Astrocyte (in vitro differentiated cells and primary cell): ENCODE results near the gene DRC7. TPM values are rescaled to one million over a fixed set of nuclear protein-coding genes. Genes with fewer than 3 reads are reported as not detected.

ENCODE experiments used
- DNase-seq: peaks from one replicate; pipeline ENCODE4 v3.0.0-alpha.2; 2010; ENCODE audit warnings: low read depth
- FAIRE-seq: peaks from 2 replicates; lab custom pipeline; 2011; peaks lifted over from hg19 to GRCh38; lab: Jason Lieb, UNC
- H2AFZ ChIP-seq: 2 replicates; pipeline ENCODE4 v1.6.0; 2012; ENCODE audit warnings: low read depth, low read length, inconsistent platforms
- H3K27ac ChIP-seq: 2 replicates; pipeline ENCODE4 v1.5.1; 2011; ENCODE audit warnings: low read depth, low read length, inconsistent platforms
- H3K27me3 ChIP-seq: 2 replicates; pipeline ENCODE4 v1.6.0; 2011; ENCODE audit warnings: low read length, inconsistent platforms; ENCODE audit not compliant: insufficient read depth
- H3K36me3 ChIP-seq: 2 replicates; pipeline ENCODE4 v1.5.1; 2011; ENCODE audit warnings: low read length, inconsistent platforms; ENCODE audit not compliant: insufficient read depth
- H3K4me1 ChIP-seq: 2 replicates; pipeline ENCODE4 v1.5.1; 2011; ENCODE audit warnings: low read length, inconsistent platforms; ENCODE audit not compliant: insufficient read depth
- H3K4me2 ChIP-seq: 2 replicates; pipeline ENCODE4 v1.6.0; 2012; ENCODE audit warnings: low read length, inconsistent platforms
- H3K4me3 ChIP-seq: 2 replicates; pipeline ENCODE4 v1.5.1; 2011; ENCODE audit warnings: low read depth, mild to moderate bottlenecking, low read length, inconsistent platforms; ENCODE audit not compliant: insufficient read depth
- H3K79me2 ChIP-seq: 2 replicates; pipeline ENCODE4 v1.6.0; 2012; ENCODE audit warnings: mild to moderate bottlenecking, low read length, inconsistent platforms; ENCODE audit not compliant: insufficient read depth
- H3K9ac ChIP-seq: 2 replicates; pipeline ENCODE4 v1.6.0; 2012; ENCODE audit warnings: mild to moderate bottlenecking, low read length, inconsistent platforms
- H3K9me3 ChIP-seq: 2 replicates; pipeline ENCODE4 v1.5.1; 2012; ENCODE audit warnings: low read depth, mild to moderate bottlenecking, low read length, inconsistent platforms; ENCODE audit not compliant: insufficient read depth
- H4K20me1 ChIP-seq: 2 replicates; pipeline ENCODE4 v1.6.0; 2012; ENCODE audit warnings: low read length, inconsistent platforms; ENCODE audit not compliant: insufficient read depth
- H3K27ac Mint-ChIP-seq: one replicate; pipeline ENCODE4 v1.8.0; 2021; ENCODE audit warnings: mild to moderate bottlenecking, mixed read lengths; ENCODE audit not compliant: unreplicated experiment
- H3K27me3 Mint-ChIP-seq: one replicate; pipeline ENCODE4 v1.8.0; 2021; ENCODE audit warnings: low read depth, mixed read lengths; ENCODE audit not compliant: unreplicated experiment
- H3K36me3 Mint-ChIP-seq: one replicate; pipeline ENCODE4 v1.8.0; 2021; ENCODE audit warnings: low read depth, mixed read lengths; ENCODE audit not compliant: unreplicated experiment
- H3K4me1 Mint-ChIP-seq: one replicate; pipeline ENCODE4 v1.8.0; 2021; ENCODE audit warnings: low read depth, mixed read lengths; ENCODE audit not compliant: unreplicated experiment
- H3K4me3 Mint-ChIP-seq: one replicate; pipeline ENCODE4 v1.8.0; 2021; ENCODE audit warnings: mild to moderate bottlenecking, moderate library complexity, mixed read lengths; ENCODE audit not compliant: unreplicated experiment
- H3K9me3 Mint-ChIP-seq: one replicate; pipeline ENCODE4 v1.8.0; 2021; ENCODE audit warnings: mild to moderate bottlenecking, mixed read lengths; ENCODE audit not compliant: unreplicated experiment
- CTCF ChIP-seq: IDR thresholded peaks from 2 replicates; pipeline ENCODE4 v1.5.1; 2011; ENCODE audit warnings: low read depth, mild to moderate bottlenecking, inconsistent platforms, low read length, moderate library complexity; ENCODE audit not compliant: insufficient read depth
- EZH2 ChIP-seq: IDR thresholded peaks from 2 replicates; pipeline ENCODE4 v1.6.1; 2012; ENCODE audit warnings: mild to moderate bottlenecking, low read length, inconsistent platforms; ENCODE audit not compliant: insufficient read depth
- total RNA-seq: library from RNA; stranded (reverse); gene quantifications from 2 replicates; pipeline ENCODE4 v1.2.1, GENCODE V29; 2021

DRC7 gene
- total RNA-seq, 1 donor from 2014 or later = not detected

GRCh38 chr16:57741660-57742191, 47.1 kb downstream of the DRC7 start:
- DNase-seq (no peak), FAIRE-seq (no peak)
- H3K9me3 Mint-ChIP-seq = no peaks in the 10 kb centered on the region
- Histone ChIP-seq H3K36me3 (no peaks in the 10 kb centered on the region), H2AFZ (no peak overlapping the region), H3K27ac (no peak overlapping the region), H3K79me2 (peaks cover 4% of the 10 kb centered on the region), H3K27me3 (no peaks in the 10 kb centered on the region), H4K20me1 (no peaks in the 10 kb centered on the region), H3K4me2 (no peak overlapping the region), H3K4me1 (peaks cover 7% of the 10 kb centered on the region), H3K4me3 (no peak overlapping the region), H3K9ac (no peak overlapping the region), H3K9me3 (no peaks in the 10 kb centered on the region)
- H3K27me3 Mint-ChIP-seq = no peaks in the 10 kb centered on the region
- peaks cover 6% of the 10 kb centered on the region for H3K4me1 Mint-ChIP-seq
- H3K4me3 Mint-ChIP-seq = no peak overlapping the region
- H3K27ac Mint-ChIP-seq = no peak overlapping the region
- peaks cover 9% of the 10 kb centered on the region for H3K36me3 Mint-ChIP-seq
- TF ChIP-seq EZH2 = no peak
- no peak for TF ChIP-seq CTCF

- no peaks in the 10 kb centered on the region for H3K4me1 Mint-ChIP-seq
- H3K79me2 ChIP-seq = peaks cover 4% of the 10 kb centered on the region
- H3K36me3 Mint-ChIP-seq = peaks cover 11% of the 10 kb centered on the region
- TF ChIP-seq EZH2 (no peak), CTCF (no peak)
- no peak overlapping the region for H3K4me3 ChIP-seq
- no peaks in the 10 kb centered on the region for H3K27me3 ChIP-seq
- no peaks in the 10 kb centered on the region for H3K9me3 ChIP-seq
- no peak overlapping the region for H3K27ac Mint-ChIP-seq
- H2AFZ ChIP-seq = no peak overlapping the region
- no peaks in the 10 kb centered on the region for H3K4me1 ChIP-seq
- no peak overlapping the region for H3K4me2 ChIP-seq
- no peaks in the 10 kb centered on the region for H3K36me3 ChIP-seq
- no peak overlapping the region for H3K4me3 Mint-ChIP-seq
- DNase-seq (no peak), FAIRE-seq (no peak)
- no peaks in the 10 kb centered on the region for H3K27me3 Mint-ChIP-seq
- H3K27ac ChIP-seq = no peak overlapping the region
- H3K9me3 Mint-ChIP-seq = no peaks in the 10 kb centered on the region
- H4K20me1 ChIP-seq = no peaks in the 10 kb centered on the region
- H3K9ac ChIP-seq = no peak overlapping the region
These were observed 47.9 kb downstream of the DRC7 start for GRCh38 chr16:57742543-57742942.

- H3K27ac Mint-ChIP-seq = no peak overlapping the region
These were observed 48.9 kb downstream of the DRC7 start for GRCh38 chr16:57743458-57743857.

More at GRCh38 chr16:57743458-57743857, 48.9 kb downstream of the DRC7 start:
- DNase-seq = no peak
- Mint-ChIP-seq H3K4me3 (no peak overlapping the region), H3K4me1 (no peaks in the 10 kb centered on the region), H3K9me3 (no peaks in the 10 kb centered on the region), H3K27me3 (no peaks in the 10 kb centered on the region), H3K36me3 (peaks cover 9% of the 10 kb centered on the region)
- no peak overlapping the region for H3K4me3 ChIP-seq
- no peak overlapping the region for H2AFZ ChIP-seq
- no peaks in the 10 kb centered on the region for H4K20me1 ChIP-seq
- peaks cover 4% of the 10 kb centered on the region for H3K79me2 ChIP-seq
- H3K27me3 ChIP-seq = no peaks in the 10 kb centered on the region
- no peak overlapping the region for H3K4me2 ChIP-seq
- H3K9me3 ChIP-seq = no peaks in the 10 kb centered on the region
- no peaks in the 10 kb centered on the region for H3K36me3 ChIP-seq
- TF ChIP-seq CTCF (no peak), EZH2 (no peak)
- H3K4me1 ChIP-seq = no peaks in the 10 kb centered on the region
- no peak overlapping the region for H3K9ac ChIP-seq
- FAIRE-seq = no peak
- no peak overlapping the region for H3K27ac ChIP-seq
